NCI-H526 (cell line): ENCODE results near the gene ABCC4.
"Not testable (repeated sequence)": the region's sequence is repeated elsewhere in the genome, so short reads cannot be mapped to it uniquely, and the experiment has no call there.

Experiments used
- DNase-seq, 2 experiments: peaks; one replicate each; lab custom pipeline; 2025; lab: John Stamatoyannopoulos, UW

Gene ABCC4

DNA sequence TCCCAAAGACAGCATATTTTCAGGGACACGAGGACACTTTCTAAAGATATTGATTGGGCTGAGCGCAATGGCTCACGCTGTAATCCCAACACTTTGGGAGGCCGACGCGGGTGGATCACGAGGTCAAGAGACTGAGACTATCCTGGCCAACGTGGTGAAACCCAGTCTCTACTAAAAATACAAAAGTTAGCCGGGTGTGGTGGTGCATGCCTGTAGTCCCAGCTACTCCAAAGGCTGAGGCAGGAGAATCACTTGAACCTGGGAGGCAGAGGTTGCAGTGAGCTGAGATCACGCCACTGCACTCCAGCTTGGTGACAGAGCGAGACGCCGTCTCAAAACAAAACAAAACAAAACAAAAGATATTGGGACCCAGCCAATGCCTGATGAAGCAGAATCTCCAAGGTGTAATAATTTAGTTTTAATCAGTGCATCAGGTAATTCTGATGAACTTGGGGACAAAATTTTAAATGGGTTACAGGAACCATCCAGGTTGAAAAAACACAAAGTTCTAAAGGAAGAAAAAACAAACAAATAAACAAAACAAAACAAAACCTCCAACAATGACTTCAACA is 100.8 kb downstream of the ABCC4 start:
- not testable (repeated sequence) for DNase-seq

DNA sequence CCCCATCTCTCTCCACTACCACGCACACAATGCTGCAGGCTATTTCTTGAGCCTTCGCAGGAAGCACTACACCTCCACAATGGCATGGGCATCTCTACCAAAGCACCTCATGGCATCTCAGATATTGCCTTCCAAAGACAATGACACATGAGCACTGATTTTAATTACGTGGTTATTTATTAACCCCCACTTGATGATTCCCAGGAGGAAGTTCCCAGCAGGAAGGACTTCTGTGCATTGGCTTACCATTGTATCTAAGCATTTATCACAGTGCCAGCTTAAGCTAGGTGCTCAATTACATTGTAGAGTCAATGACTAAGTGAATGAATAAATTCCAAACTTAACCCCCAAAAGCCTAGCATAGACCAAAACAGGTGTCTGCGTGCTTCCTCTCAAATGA is 101.4 kb downstream of the ABCC4 start:
- no peak for DNase-seq

DNA sequence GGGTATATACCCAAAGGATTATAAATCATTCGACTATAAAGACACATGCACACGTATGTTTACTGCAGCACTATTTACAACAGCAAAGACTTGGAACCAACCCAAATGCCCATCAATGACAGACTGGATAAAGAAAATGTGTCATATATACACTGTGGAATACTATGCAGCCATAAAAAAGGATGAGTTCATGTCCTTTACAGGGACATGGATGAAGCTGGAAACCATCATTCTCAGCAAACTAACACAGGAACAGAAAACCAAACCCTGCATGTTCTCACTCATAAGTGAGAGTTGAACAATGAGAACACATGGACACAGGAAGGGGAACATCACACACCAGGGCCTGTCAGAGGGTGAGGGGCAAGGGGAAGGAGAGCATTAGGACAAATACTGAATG is 102.6 kb downstream of the ABCC4 start:
- not testable (repeated sequence) for DNase-seq

- DNase-seq = no peak
These were observed 103.7 kb downstream of the ABCC4 start for GRCh38 chr13:95197548-95197947.

GRCh38 chr13:95195146-95195545 is 106.1 kb downstream of the ABCC4 start:
- DNase-seq = no peak

- DNase-seq = no peak
These were observed 107.6 kb downstream of the ABCC4 start for GRCh38 chr13:95193509-95194230.

- no peak for DNase-seq
These were observed 108.3 kb downstream of the ABCC4 start for GRCh38 chr13:95192998-95193397.

DNA sequence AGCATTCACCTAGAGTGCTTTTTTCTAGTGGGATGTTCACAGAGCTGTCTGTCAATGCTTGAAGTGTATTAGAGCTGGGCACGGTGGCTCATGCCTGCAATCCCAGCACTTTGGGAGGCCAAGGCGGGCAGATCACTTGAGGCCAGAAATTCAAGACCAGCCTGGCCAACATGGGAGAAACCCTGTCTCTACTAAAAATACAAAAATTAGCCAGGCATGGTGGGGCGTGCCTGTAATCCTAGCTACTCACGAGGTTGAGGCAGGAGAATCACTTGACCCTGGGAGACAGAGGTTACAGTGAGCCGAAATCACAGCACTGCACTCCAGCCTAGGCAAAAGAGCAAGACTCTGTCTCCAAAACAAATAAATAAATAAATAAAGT is 108.7 kb downstream of the ABCC4 start:
- not testable (repeated sequence) for DNase-seq

DNA sequence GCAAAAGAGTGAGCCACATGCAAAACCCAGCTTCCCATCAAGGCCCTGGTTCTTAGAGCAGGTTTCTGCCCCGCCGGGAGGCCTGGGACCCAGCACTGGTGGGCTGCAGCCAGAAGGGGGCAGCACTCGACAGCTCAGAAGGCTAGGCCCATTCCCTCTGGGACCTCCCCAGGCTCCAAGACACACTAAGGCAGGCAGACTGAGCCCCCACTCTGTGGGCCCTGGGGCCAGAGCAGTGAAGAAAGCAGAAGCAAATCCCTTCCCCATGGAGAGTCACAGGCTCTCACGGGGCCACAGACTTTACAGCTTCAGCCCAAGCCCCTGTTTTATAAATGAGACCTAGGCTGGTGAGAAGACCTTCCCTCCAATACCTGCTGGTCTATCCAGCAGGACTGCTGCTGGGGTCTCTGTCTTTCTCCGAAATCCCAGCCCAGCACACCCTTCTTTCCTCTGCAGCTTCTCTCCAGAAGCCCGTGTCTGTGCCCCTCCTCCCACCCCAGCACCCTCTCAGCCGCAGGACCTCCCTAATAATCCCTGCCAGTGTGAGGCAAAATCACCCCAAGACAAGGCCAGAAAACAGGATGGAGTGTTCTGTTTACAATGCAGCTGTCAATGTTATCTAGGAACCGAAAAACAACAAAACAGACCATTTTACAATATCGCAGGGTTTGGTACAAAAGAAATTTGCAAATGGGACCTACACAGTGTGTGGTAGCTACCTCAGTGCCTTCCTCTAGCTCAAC is 109.3 kb downstream of the ABCC4 start:
- peak; percentile 44 to 94 for DNase-seq

- DNase-seq = no peak
These were observed 113.1 kb downstream of the ABCC4 start for GRCh38 chr13:95188128-95188527.

- no peak for DNase-seq
These were observed 115.4 kb downstream of the ABCC4 start for GRCh38 chr13:95185851-95186250.

DNA sequence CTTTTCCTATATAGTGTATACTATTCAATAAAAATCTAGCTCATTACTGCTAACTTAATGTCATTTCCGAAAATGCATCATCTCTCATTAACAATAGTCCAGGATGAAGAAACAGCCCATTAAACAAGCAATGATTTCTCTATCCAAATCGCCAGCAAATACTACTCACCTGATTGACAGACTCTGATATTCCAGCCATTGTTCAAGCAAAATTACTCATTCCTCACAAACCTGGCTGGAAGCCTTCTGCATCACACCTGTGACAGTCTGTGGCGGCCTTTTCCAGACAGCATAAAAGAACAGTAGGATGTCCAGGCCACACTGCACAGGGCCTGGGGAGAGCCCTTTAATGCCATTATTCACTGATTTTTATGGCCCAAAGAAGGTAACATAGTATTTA is 115.9 kb downstream of the ABCC4 start:
- DNase-seq = no peak

- no peak for DNase-seq
These were observed 116.9 kb downstream of the ABCC4 start for GRCh38 chr13:95184317-95184716.

- DNase-seq = no peak
These were observed 118.5 kb downstream of the ABCC4 start for GRCh38 chr13:95182570-95183265.

- no peak for DNase-seq
These were observed 119.7 kb downstream of the ABCC4 start for GRCh38 chr13:95181586-95181985.

- no peak for DNase-seq
These were observed 120.6 kb downstream of the ABCC4 start for GRCh38 chr13:95180513-95181245.

GRCh38 chr13:95176611-95177259 is 124.5 kb downstream of the ABCC4 start:
- DNase-seq = no peak

GRCh38 chr13:95174517-95174916 is 126.7 kb downstream of the ABCC4 start:
- DNase-seq = no peak

- no peak for DNase-seq
These were observed 133.1 kb downstream of the ABCC4 start for GRCh38 chr13:95168191-95168590.

DNA sequence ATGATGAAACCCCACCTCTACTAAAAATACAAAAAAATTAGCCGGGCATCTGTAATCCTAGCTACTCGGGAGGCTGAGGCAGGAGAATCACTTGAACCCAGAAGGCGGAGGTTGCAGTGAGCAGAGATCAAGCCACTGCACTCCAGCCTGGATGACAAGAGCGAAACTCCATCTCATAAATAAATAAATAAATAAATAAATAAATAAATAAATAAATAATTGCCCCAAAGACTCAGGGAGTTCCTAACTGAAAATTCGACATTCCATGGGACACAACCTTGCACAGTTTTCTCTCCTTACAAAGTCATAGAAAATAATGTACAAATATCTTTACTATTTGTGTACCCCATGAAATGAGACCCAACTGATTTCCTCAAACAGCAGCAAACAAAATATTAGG is 134.2 kb downstream of the ABCC4 start:
- not testable (repeated sequence) for DNase-seq

DNA sequence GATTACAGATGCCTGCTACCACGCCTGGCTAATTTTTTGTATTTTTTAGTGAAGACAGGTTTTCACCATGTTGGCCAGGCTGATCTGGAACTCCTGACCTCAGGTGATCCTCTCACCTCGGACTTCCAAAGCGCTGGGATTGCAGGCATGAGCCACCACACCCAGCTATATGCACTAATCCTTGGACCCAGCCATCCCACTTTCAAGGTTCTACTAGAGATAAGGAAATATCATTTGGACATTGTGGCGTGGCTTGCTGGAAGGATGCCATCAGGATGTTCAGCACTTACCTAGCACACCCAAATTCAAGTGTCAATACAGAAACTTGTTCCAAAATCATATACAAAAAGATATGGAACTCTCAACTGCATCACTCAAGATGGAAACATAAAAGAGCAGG is 136.4 kb downstream of the ABCC4 start:
- no peak for DNase-seq
